ENCODE results near the gene DCLRE1A. TPM values are rescaled to one million over a fixed set of nuclear protein-coding genes. Genes with fewer than 3 reads are reported as not detected.

The DCLRE1A gene
- total RNA-seq = 15.3 TPM

DNA sequence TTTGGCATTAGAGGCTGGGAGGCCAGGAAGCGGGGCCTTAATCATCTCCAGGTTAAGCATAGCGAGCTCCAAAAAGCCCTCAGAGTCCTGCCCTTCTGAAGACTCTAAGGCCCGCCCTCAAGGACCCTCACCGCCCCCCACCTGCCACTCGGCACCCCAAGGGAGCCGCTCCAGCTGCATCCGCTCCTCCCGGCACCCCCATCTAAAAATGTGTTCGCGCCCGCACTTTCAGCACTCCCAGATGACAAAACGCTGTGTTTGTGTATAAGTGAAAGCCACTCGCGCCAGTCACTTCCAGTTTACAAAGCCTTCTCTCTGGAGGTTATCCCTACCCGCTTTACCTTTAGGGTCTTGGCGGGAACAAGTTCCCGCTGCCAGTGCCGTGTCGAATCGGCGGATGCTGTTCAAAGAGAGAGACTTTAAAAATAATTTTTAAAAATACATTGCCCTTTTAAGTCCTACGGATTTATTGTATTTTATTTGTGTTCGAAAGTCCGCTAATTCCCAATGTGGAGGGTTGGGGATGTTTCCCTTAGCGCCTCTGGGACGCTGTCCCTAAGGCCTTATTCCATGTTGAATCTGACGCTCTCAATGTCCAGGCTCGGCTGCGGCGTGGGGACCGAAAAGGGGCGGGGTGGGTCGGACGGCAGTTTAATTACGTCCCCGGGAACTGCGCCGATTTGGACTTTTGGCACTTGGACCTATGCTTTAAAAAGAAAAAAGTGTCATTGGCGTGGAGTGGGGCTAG lies at the start of gene DCLRE1A, which contains the start of gene NHLRC2:
TSS of gene DCLRE1A (minus strand) at position 70 of the 748 bp plus-strand sequence. CDS start 900 bp downstream, outside the sequence.
TSS of gene NHLRC2 (plus strand) at position 649 of the 748 bp plus-strand sequence. CDS start 212 bp downstream, outside the sequence.

Small RNA genes within 50 kb of the gene (small RNA-seq; reads per million reads assigned to genes)
- not detected for gene RF00560 (ENCODE audit: low replicate concordance)

Other genes with a start within 250 kb of the DCLRE1A start
- gene NRAP, start 190.0 kb downstream of the DCLRE1A start, total RNA-seq = not detected
- gene CASP7, start 174.2 kb downstream of the DCLRE1A start, total RNA-seq = 2.5 TPM
- gene PLEKHS1, start 102.4 kb downstream of the DCLRE1A start, total RNA-seq = not detected
- gene NHLRC2, start 579 bp upstream of the DCLRE1A start, total RNA-seq = 47.3 TPM
- 2.5 TPM for gene ADRB1, start 189.8 kb upstream of the DCLRE1A start, total RNA-seq

Measured in parietal lobe (tissue), 2 donors.